ENCODE data around the gene TMEM273. TPM values are rescaled to one million over a fixed set of nuclear protein-coding genes. Genes with fewer than 3 reads are reported as not detected.

Gene TMEM273
- total and polyA plus RNA-seq, 2 of the 4 experiments (the other 2 are of a cell fraction) = not detected

DNA sequence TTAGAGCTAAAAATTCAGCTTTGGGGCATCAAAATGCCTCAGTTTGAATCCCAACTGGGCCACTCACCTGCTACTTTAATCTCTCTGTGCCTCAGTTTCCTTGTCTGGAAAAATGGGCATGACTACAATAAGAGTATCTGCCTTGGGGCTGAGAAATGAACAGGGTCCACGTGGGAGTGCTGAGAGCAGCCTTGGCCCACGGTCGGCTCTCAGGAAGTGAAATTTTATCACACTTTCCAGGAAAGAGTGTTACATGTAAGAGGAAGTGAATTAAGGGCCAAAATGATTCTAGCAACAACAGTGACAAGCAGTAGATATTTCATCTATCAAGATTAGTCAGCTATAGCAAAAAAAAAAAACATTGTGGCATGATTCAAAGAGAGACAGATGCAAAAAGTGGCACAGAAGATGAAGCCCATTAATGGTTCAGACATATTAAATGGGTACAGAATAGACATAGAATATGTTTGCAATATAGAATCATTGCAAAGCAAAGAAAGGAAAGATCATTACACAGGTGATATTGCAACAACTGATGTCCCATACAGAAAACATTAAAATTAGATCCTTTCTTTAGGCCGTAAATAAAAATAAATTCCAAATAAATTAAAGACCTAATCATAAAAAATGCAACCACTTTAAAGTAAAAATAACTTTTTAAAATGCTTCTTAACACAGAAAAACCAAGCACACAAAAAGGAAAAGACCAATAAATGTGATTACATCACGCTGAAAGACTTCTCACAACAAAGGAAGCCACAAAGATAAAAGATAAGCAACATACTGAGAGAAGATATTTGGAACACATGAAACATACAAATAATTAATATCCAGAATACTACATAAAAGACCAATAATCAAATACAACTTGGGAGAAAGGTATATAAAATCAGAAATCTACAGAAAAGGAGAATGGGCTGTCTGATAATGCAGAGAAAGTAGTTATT lies 4.3 kb downstream of the TMEM273 start (continued):
- TF ChIP-seq, protein P1, sequence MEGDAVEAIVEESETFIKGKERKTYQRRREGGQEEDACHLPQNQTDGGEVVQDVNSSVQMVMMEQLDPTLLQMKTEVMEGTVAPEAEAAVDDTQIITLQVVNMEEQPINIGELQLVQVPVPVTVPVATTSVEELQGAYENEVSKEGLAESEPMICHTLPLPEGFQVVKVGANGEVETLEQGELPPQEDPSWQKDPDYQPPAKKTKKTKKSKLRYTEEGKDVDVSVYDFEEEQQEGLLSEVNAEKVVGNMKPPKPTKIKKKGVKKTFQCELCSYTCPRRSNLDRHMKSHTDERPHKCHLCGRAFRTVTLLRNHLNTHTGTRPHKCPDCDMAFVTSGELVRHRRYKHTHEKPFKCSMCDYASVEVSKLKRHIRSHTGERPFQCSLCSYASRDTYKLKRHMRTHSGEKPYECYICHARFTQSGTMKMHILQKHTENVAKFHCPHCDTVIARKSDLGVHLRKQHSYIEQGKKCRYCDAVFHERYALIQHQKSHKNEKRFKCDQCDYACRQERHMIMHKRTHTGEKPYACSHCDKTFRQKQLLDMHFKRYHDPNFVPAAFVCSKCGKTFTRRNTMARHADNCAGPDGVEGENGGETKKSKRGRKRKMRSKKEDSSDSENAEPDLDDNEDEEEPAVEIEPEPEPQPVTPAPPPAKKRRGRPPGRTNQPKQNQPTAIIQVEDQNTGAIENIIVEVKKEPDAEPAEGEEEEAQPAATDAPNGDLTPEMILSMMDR (conservative IDR thresholded peaks at IDR 0.05; ENCODE audit: low read depth, low read length) = no peak

DNA sequence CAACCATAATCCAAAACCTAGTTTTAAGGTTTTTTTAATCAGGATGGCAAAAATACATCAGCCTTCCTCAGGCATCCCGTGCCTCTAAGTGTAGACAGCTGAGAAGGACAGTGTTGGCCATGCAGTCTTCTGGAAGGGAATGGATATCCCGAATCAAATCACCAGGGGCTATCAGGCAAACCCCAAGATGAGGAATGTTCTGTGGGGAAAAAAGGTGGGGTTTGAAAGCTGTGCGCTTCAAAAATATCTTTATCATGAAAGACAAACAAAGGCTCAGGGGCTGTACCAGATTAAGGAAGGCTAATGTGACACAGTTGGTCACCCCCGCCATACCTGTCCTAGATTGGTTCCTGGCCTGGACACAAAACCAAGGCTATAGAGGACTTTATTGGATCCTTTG lies 5.4 kb downstream of the TMEM273 start:
- Histone ChIP-seq H3K9me1 (ENCODE audit: insufficient read depth, low read length) (peaks cover 12% of the 10 kb centered on the region), H3K4ac (ENCODE audit: low read depth, low read length) (no peak overlapping the region), H3K4me3 (ENCODE audit: insufficient read depth, low read depth, low read length) (no peak overlapping the region), H3K4me2 (ENCODE audit: low read depth, low read length) (no peak overlapping the region), H4K91ac (ENCODE audit: insufficient read depth, low read depth, low read length) (no peak overlapping the region), H3K27me3 (ENCODE audit: control insufficient read depth, insufficient read depth, low read length) (no peaks in the 10 kb centered on the region), H2BK5ac (ENCODE audit: low read depth, low read length, poor library complexity, severe bottlenecking) (no peak overlapping the region), H2AFZ (replicated peaks; ENCODE audit: low read length, poor library complexity) (no peak overlapping the region), H2AK9ac (replicated peaks; ENCODE audit: low read depth, low read length, poor library complexity) (no peak overlapping the region), H4K8ac (ENCODE audit: low read depth in 2 of 2, low read length in 2 of 2) (no peak overlapping the region), H3K4me1 (ENCODE audit: control insufficient read depth, insufficient read depth, low read length) (peaks cover 2% of the 10 kb centered on the region), H4K5ac (ENCODE audit: low read depth, low read length) (no peak overlapping the region), H2BK120ac (ENCODE audit: low read depth, low read length) (no peak overlapping the region), H3K18ac (ENCODE audit: low read depth, low read length) (no peak overlapping the region), H3K14ac (replicated peaks; ENCODE audit: low read depth, low read length) (no peak overlapping the region; the same call in 1 of the 2 replicates), H3K9ac (ENCODE audit: low read depth, low read length) (no peak overlapping the region), H2BK20ac (ENCODE audit: low read depth, low read length) (no peak overlapping the region), H3K9me3 (ENCODE audit: control insufficient read depth, insufficient read depth, low read length) (no peaks in the 10 kb centered on the region), H3K27ac (ENCODE audit: insufficient read depth, low read length) (no peak overlapping the region), H3K36me3 (ENCODE audit: control insufficient read depth, insufficient read depth, low read length) (no peaks in the 10 kb centered on the region), H3K79me1 (ENCODE audit: low read depth in 1 of 2, low read length in 2 of 2) (no peaks in the 10 kb centered on the region), H3K23ac (ENCODE audit: low read depth, low read length) (no peak overlapping the region), H3K56ac (ENCODE audit: extremely low read depth, insufficient read depth, low read length) (no peak overlapping the region), H2BK15ac (ENCODE audit: low read depth, low read length) (no peak overlapping the region), H2AK5ac (ENCODE audit: low read depth, low read length) (no peak overlapping the region), H4K20me1 (ENCODE audit: insufficient read depth, low read length) (no peaks in the 10 kb centered on the region)
- no CpG with 5 or more reads among the region's 4 CpGs for WGBS, 2 experiments (ENCODE audit: extremely low coverage in 2 of 2, insufficient read length in 1 of 2)
- dilution Hi-C loops (cut with HindIII; ENCODE audit: low sequenced_read_pairs, unreplicated experiment) = no loop called here
- in situ Hi-C loops (cut with MboI; ENCODE audit: low sequenced_read_pairs) = no loop called here
- intact Hi-C loops (cut with micrococcal nuclease) = no loop called here
- ChIA-PET CTCF (interaction anchor here (0.6 kb wide), 1 partner anchor 24 kb away, joined by 3 read pairs; no protein-coding TSS in a partner anchor), POLR2A (ENCODE audit: unreplicated experiment) (no interaction called here)
- DNase-seq (no peak), ATAC-seq (ENCODE audit: low read depth) (no peak)
- no TSS peak for BruUV-seq (replicated peaks)
- TF ChIP-seq BHLHE40 (IDR thresholded peaks at IDR 0.05; ENCODE audit: low read depth, low read length) (no peak), RAD21 (IDR thresholded peaks at IDR 0.05; ENCODE audit: low read length) (no peak), FOS (IDR thresholded peaks at IDR 0.05; ENCODE audit: low read depth, low read length) (no peak), RCOR1 (IDR thresholded peaks at IDR 0.05; ENCODE audit: insufficient replicate concordance, low read length) (no peak), MAFK (IDR thresholded peaks at IDR 0.05; ENCODE audit: low read depth, low read length) (no peak), CEBPB (IDR thresholded peaks at IDR 0.05; ENCODE audit: low read depth, low read length) (no peak), RFX5 (IDR thresholded peaks at IDR 0.05; ENCODE audit: low read depth, low read length) (no peak), SMC3 (IDR thresholded peaks at IDR 0.05; ENCODE audit: low read depth, low read length) (no peak), MAZ (IDR thresholded peaks at IDR 0.05; ENCODE audit: borderline replicate concordance, low read depth, low read length) (no peak), POLR2A (IDR thresholded peaks at IDR 0.05; ENCODE audit: low read depth, low read length) (no peak), MXI1 (IDR thresholded peaks at IDR 0.05; ENCODE audit: borderline replicate concordance, low read depth, low read length) (no peak), CHD1 (IDR thresholded peaks at IDR 0.05; ENCODE audit: low read depth, low read length) (no peak)
- TF ChIP-seq, protein P1 (conservative IDR thresholded peaks at IDR 0.05; ENCODE audit: low read depth, low read length) = no peak
